Measurements from ENCODE around the gene SARDH.

DNA sequence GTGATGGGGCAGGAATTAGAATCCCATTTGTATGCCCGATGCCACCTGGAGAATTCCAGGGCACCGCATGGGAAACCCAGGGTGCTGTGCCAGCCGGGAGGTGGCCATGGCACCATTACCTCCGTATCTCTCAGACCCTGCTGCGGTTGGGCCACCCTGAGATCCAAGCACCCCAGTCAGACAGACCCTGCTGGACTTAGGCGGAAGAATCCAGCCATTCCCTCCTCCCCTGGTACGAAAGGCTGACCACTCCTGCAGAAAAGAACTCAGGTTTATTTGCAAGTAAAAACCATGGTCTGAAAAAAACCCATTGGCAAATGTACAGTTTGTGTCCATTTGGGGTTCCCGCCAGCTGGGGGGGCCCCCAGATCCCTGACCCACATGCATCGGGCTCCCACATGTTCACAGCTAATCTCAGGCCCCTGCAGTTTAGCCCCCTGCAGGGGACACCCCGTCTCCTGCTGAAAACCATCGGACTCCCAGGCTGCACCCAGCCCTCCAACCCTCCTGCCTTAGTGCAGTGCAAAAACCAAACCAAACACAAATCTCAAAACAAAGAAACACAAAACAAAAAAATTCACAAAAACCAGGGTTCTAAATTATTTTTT lies 23.6 kb upstream of the SARDH start:
- TF ChIP-seq, protein P1, sequence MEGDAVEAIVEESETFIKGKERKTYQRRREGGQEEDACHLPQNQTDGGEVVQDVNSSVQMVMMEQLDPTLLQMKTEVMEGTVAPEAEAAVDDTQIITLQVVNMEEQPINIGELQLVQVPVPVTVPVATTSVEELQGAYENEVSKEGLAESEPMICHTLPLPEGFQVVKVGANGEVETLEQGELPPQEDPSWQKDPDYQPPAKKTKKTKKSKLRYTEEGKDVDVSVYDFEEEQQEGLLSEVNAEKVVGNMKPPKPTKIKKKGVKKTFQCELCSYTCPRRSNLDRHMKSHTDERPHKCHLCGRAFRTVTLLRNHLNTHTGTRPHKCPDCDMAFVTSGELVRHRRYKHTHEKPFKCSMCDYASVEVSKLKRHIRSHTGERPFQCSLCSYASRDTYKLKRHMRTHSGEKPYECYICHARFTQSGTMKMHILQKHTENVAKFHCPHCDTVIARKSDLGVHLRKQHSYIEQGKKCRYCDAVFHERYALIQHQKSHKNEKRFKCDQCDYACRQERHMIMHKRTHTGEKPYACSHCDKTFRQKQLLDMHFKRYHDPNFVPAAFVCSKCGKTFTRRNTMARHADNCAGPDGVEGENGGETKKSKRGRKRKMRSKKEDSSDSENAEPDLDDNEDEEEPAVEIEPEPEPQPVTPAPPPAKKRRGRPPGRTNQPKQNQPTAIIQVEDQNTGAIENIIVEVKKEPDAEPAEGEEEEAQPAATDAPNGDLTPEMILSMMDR (IDR thresholded peaks at IDR 0.05), result no peak
- TF ChIP-seq POLR2AphosphoS5 (IDR thresholded peaks at IDR 0.05), result no peak

All from esophagus muscularis mucosa (tissue), 3 donors.